Erythroblast (primary cell): Measurements from ENCODE around the gene MAP9.

Experiments used
- GATA1 ChIP-seq: IDR thresholded peaks from 2 replicates; pipeline ENCODE4 v1.6.1; 2011; ENCODE audit warnings: low read depth, mild to moderate bottlenecking, control low read depth, low read length, moderate library complexity
- POLR2A ChIP-seq: IDR thresholded peaks from 2 replicates; pipeline ENCODE4 v1.6.1; 2011; ENCODE audit warnings: mild to moderate bottlenecking, low read length

DNA sequence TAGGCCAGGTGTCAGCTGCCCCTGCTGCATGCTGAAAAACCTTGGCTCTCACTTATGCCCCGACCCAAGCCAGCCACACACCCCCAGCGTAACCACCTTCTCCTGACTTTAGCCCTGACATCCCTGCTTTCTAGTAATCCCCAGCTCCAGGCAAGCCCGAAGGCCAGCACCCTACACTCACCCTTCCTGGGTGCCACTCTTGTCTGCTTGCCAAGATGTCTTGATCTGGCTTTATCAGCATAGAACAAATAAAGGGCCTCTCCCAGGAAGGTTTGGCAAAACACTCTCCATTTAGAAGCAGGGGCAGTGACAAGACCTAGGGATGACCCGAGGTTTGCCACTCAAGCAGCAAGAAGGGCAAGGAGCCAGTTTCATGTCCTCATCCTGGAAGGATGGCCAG lies 6.8 kb upstream of the MAP9 start:
- no peak for TF ChIP-seq POLR2A
- no peak for TF ChIP-seq GATA1
